ENCODE data around the gene INPP5A.

Gene INPP5A

GRCh38 chr10:132774181-132774901 lies 236.8 kb downstream of the INPP5A start:
- DNase-seq (ENCODE audit: low read depth in 2 of 2, low spot score in 1 of 2): no peak

- DNase-seq (ENCODE audit: low read depth in 2 of 2, low spot score in 1 of 2): no peak
Measured at GRCh38 chr10:132774902-132775863, 237.6 kb downstream of the INPP5A start.

- no peak for DNase-seq (ENCODE audit: low read depth in 2 of 2, low spot score in 1 of 2)
Measured at GRCh38 chr10:132776186-132776585, 238.6 kb downstream of the INPP5A start.

GRCh38 chr10:132776821-132777220 lies 239.2 kb downstream of the INPP5A start:
- no peak for DNase-seq (ENCODE audit: low read depth in 2 of 2, low spot score in 1 of 2)

- DNase-seq (ENCODE audit: low read depth in 2 of 2, low spot score in 1 of 2): no peak
Measured at GRCh38 chr10:132777441-132777840, 239.9 kb downstream of the INPP5A start.

- DNase-seq (ENCODE audit: low read depth in 2 of 2, low spot score in 1 of 2): no peak
Measured at GRCh38 chr10:132779549-132780294, 242.1 kb downstream of the INPP5A start.

GRCh38 chr10:132780356-132780755 lies 242.8 kb downstream of the INPP5A start:
- DNase-seq (ENCODE audit: low read depth in 2 of 2, low spot score in 1 of 2): no peak

- DNase-seq (ENCODE audit: low read depth in 2 of 2, low spot score in 1 of 2): no peak
Measured at GRCh38 chr10:132781556-132781955, 244.0 kb downstream of the INPP5A start.

GRCh38 chr10:132783165-132783939 lies 245.8 kb downstream of the INPP5A start:
- no peak for DNase-seq (ENCODE audit: low read depth in 2 of 2, low spot score in 1 of 2)

GRCh38 chr10:132783940-132784865 lies 246.6 kb downstream of the INPP5A start:
- DNase-seq (ENCODE audit: low read depth in 2 of 2, low spot score in 1 of 2): no peak

GRCh38 chr10:132784866-132785722 lies 247.5 kb downstream of the INPP5A start:
- no peak for DNase-seq (ENCODE audit: low read depth in 2 of 2, low spot score in 1 of 2)

GRCh38 chr10:132785723-132786475 lies 248.3 kb downstream of the INPP5A start, which contains the start of gene NKX6-2:
NKX6-2 (minus strand) TSS chr10:132786147; CDS start chr10:132785948, 199 bp downstream.
- DNase-seq (ENCODE audit: low read depth in 2 of 2, low spot score in 1 of 2): no peak

- no peak for DNase-seq (ENCODE audit: low read depth in 2 of 2, low spot score in 1 of 2)
Measured at GRCh38 chr10:132786476-132786883, 248.9 kb downstream of the INPP5A start.

GRCh38 chr10:132786884-132787494 lies 249.4 kb downstream of the INPP5A start:
- no peak for DNase-seq (ENCODE audit: low read depth in 2 of 2, low spot score in 1 of 2)

GRCh38 chr10:132787495-132788179 lies 250.1 kb downstream of the INPP5A start:
- DNase-seq (ENCODE audit: low read depth in 2 of 2, low spot score in 1 of 2): no peak

- no peak for DNase-seq (ENCODE audit: low read depth in 2 of 2, low spot score in 1 of 2)
Measured at GRCh38 chr10:132788180-132788830, 250.7 kb downstream of the INPP5A start.

All from stimulated activated CD8-positive, alpha-beta memory T cell treated with anti-CD3 and anti-CD28 coated beads, Interleukin-4, amount 100 ng/mL, for 4 hours (primary cell).